Endodermal cell (in vitro differentiated cells): ENCODE measurements around the gene GOLT1A. TPM values are rescaled to one million over a fixed set of nuclear protein-coding genes. Genes with fewer than 3 reads are reported as not detected.
A peak's percentile ranks its signal among the peaks of the same experiment; 100 is the strongest.

Experiments
- DNase-seq: peaks from one replicate; pipeline ENCODE4 v3.0.0-alpha.2; 2017
- H3K27ac ChIP-seq: 2 replicates; pipeline ENCODE4 v1.5.1; 2013; ENCODE audit warnings: mild to moderate bottlenecking, low read depth, low read length, moderate library complexity
- H3K27me3 ChIP-seq: 2 replicates; pipeline ENCODE4 v1.6.1; 2013; ENCODE audit warnings: mild to moderate bottlenecking, low read length, moderate library complexity; ENCODE audit not compliant: insufficient read depth, control insufficient read depth, poor library complexity, severe bottlenecking
- H3K36me3 ChIP-seq: 2 replicates; pipeline ENCODE4 v1.7.0; 2013; ENCODE audit warnings: mild to moderate bottlenecking, low read length, moderate library complexity; ENCODE audit not compliant: control insufficient read depth, insufficient read depth
- H3K4me1 ChIP-seq: one replicate; pipeline ENCODE4 v1.7.0; 2013; ENCODE audit warnings: low read length; ENCODE audit not compliant: control insufficient read depth, insufficient read depth
- H3K4me3 ChIP-seq: 2 replicates; pipeline ENCODE4 v1.5.1; 2013; ENCODE audit warnings: mild to moderate bottlenecking, low read length, moderate library complexity
- H3K9ac ChIP-seq: 2 replicates; pipeline ENCODE4 v1.6.1; 2013; ENCODE audit warnings: mild to moderate bottlenecking, low read length, moderate library complexity; ENCODE audit not compliant: poor library complexity, severe bottlenecking; ENCODE audit errors: extremely low read depth
- H3K9me3 ChIP-seq: 2 replicates; pipeline ENCODE4 v1.6.1; 2013; ENCODE audit warnings: mild to moderate bottlenecking, low read length, moderate library complexity; ENCODE audit not compliant: control insufficient read depth
- H3K27ac Mint-ChIP-seq: 2 replicates; pipeline ENCODE4 v1.8.0; 2020; ENCODE audit warnings: mixed read lengths
- H3K27me3 Mint-ChIP-seq: 2 replicates; pipeline ENCODE4 v1.8.0; 2021; ENCODE audit warnings: mild to moderate bottlenecking, mixed read lengths; ENCODE audit not compliant: insufficient read depth
- H3K36me3 Mint-ChIP-seq: 2 replicates; pipeline ENCODE4 v1.8.0; 2020; ENCODE audit warnings: low read depth, mixed read lengths
- H3K4me1 Mint-ChIP-seq: 2 replicates; pipeline ENCODE4 v1.8.0; 2020; ENCODE audit warnings: mixed read lengths
- H3K4me3 Mint-ChIP-seq: 2 replicates; pipeline ENCODE4 v1.8.0; 2020; ENCODE audit warnings: mild to moderate bottlenecking, moderate library complexity, mixed read lengths
- H3K9me3 Mint-ChIP-seq: 2 replicates; pipeline ENCODE4 v1.8.0; 2020; ENCODE audit warnings: mild to moderate bottlenecking, mixed read lengths
- WGBS, 2 experiments: methylation state at CpG; one replicate each; pipeline versions ENCODE4 v1.1.5 to v1.1.7; 2013; ENCODE audit warnings: missing lambda C conversion rate in 2 of 2, mixed read lengths in 1 of 2; ENCODE audit not compliant: insufficient coverage in 1 of 2, insufficient read length in 1 of 2; 5-methylcytosine and 5-hydroxymethylcytosine counted together
- total RNA-seq, 2 donors: library from RNA; stranded (reverse); fragmentation: NEBNext Ultra II Directional in 1 of 2; extraction: Animal tissue kit (Norgen Biotek cat#: 25700) in 1 of 2; gene quantifications; 2 replicates in 1 of 2; 3 replicates in 1 of 2; pipeline ENCODE4 v1.2.1, GENCODE V29; 2021
- TF ChIP-seq, protein P1 (sequence below): fragments of 200-600 bp; sonication (generic); conservative IDR thresholded peaks from 2 replicates; pipeline ENCODE4 v1.5.0; 2021; ENCODE audit warnings: antibody characterized with exemption, mild to moderate bottlenecking

GOLT1A gene
- total RNA-seq, 2 donors from 2014 or later, result 1.8 to 6.2 TPM

DNA sequence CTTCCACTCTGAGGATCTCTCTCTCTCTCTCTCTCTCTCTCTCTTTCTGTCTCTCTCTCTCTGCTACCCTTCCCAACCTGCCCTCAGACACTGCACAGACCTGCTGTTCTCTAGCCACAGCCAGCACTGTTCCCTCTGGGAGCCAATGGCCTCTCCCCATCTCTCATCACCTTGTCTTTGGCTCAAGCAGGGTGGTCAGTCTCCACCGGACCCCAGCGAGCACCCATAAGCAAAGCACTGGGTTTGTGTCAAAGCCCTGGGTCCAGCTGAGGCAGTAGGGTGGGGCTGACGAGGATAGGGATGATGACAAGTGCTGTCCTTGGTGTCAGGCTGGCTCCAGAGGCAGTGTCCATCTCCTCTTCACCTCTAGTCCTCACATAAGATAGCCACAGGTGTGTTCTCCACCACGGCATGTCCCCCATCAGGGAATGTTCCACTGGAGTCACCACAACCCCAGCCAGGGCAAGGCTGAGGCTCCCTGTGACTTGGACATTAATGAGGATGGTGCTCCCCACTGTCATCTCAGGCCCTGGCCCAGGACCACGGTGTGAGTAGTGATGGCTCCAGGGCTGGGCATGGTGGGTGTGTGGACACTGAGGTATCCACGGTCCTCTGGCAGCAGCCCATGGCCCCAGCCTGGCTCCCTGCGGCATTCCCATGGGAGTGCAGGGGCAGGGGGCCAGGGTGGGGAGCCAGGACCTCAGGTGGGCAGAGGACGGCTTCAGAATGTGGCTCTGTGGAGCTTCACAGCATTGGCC lies 8.4 kb upstream of the GOLT1A start:
- Mint-ChIP-seq H3K9me3 (no peaks in the 10 kb centered on the region), H3K36me3 (peaks cover 24% of the 10 kb centered on the region), H3K4me3 (no peak overlapping the region), H3K27ac (no peak overlapping the region), H3K4me1 (peaks cover 9% of the 10 kb centered on the region), H3K27me3 (peaks cover 3% of the 10 kb centered on the region)
- Histone ChIP-seq H3K9me3 (no peaks in the 10 kb centered on the region), H3K4me3 (no peak overlapping the region), H3K9ac (no peak overlapping the region), H3K27me3 (peaks cover 4% of the 10 kb centered on the region), H3K4me1 (no peaks in the 10 kb centered on the region), H3K36me3 (no peaks in the 10 kb centered on the region), H3K27ac (no peak overlapping the region)
- 83 to 89% methylated on average over 4 to 8 of the region's 8 CpGs for WGBS, 2 experiments
- no peak for DNase-seq
- TF ChIP-seq, protein P1, sequence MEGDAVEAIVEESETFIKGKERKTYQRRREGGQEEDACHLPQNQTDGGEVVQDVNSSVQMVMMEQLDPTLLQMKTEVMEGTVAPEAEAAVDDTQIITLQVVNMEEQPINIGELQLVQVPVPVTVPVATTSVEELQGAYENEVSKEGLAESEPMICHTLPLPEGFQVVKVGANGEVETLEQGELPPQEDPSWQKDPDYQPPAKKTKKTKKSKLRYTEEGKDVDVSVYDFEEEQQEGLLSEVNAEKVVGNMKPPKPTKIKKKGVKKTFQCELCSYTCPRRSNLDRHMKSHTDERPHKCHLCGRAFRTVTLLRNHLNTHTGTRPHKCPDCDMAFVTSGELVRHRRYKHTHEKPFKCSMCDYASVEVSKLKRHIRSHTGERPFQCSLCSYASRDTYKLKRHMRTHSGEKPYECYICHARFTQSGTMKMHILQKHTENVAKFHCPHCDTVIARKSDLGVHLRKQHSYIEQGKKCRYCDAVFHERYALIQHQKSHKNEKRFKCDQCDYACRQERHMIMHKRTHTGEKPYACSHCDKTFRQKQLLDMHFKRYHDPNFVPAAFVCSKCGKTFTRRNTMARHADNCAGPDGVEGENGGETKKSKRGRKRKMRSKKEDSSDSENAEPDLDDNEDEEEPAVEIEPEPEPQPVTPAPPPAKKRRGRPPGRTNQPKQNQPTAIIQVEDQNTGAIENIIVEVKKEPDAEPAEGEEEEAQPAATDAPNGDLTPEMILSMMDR, result no peak

DNA sequence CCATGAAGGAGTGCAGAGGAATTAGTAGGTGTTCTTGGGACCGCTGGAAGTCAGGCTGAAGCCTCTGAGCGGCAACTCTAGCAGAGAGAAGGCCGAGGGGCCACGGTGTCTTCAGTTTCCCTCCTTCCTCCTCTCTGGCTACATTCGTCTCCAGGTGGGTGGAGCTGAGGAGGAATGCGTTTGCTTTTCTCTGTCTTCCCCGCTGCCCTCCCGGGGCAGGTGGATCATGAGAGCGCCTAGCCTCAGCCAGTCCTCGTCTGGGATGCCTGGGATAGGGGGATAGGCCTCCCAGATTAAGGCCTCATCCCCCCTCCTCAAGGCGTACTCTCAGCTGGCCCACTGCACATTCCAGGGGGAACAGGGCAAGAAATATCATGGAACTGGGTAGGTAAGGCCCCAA lies 7.5 kb upstream of the GOLT1A start:
- Histone ChIP-seq H3K4me1 (no peaks in the 10 kb centered on the region), H3K9ac (no peak overlapping the region), H3K4me3 (no peak overlapping the region), H3K36me3 (no peaks in the 10 kb centered on the region), H3K27ac (no peak overlapping the region), H3K9me3 (no peaks in the 10 kb centered on the region), H3K27me3 (peaks cover 4% of the 10 kb centered on the region)
- DNase-seq, result peak; percentile 65
- H3K27me3 Mint-ChIP-seq, result peaks cover 3% of the 10 kb centered on the region
- H3K4me1 Mint-ChIP-seq, result peaks cover 9% of the 10 kb centered on the region
- H3K36me3 Mint-ChIP-seq, result peaks cover 16% of the 10 kb centered on the region
- no peaks in the 10 kb centered on the region for H3K9me3 Mint-ChIP-seq
- no peak overlapping the region for H3K4me3 Mint-ChIP-seq
- 85% methylated on average over 11 of the region's 11 CpGs; no CpG with 5 or more reads in 1 of the 2 experiments for WGBS, 2 experiments
- H3K27ac Mint-ChIP-seq, result peak overlapping the region; percentile 36
- TF ChIP-seq, protein P1, result no peak

DNA sequence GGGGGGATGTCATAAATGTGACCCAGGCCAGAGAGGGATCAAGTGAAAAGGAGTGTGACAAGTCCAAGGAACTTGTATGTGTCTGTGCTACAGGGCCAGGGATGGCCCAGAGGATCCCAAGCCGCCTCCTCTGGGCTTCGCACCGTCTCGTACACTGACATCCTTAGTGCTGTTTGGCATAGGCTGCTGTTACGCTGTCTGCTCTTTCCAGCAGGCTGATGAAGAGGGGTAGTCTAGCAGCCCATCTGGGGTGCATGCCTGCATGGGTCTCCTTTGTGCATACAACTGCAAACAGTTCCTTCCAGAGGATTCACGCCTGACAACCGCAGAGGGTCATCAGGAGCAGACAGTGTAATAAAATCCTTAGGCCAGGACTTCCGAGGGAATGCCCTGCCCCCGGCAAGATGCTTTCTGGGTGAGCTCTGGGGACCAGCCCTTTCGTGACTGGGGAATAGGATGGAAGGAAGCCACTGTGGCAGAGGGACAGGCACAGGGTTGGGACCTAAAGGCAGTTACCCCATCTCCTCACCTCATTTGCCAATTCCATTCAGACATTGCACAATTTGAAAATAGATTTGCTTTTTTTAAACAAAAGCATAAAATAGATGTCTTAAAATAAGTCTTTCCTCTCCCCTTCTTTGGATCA lies 6.3 kb upstream of the GOLT1A start:
- H3K4me3 Mint-ChIP-seq, result no peak overlapping the region
- peaks cover 4% of the 10 kb centered on the region for H3K27me3 ChIP-seq
- H3K4me1 ChIP-seq, result no peaks in the 10 kb centered on the region
- H3K36me3 Mint-ChIP-seq, result peaks cover 14% of the 10 kb centered on the region
- no peak overlapping the region for H3K27ac ChIP-seq
- peaks cover 3% of the 10 kb centered on the region for H3K27me3 Mint-ChIP-seq
- no peak overlapping the region for H3K4me3 ChIP-seq
- WGBS, 2 experiments, result 91 to 93% methylated on average over 5 to 10 of the region's 10 CpGs
- TF ChIP-seq, protein P1, result no peak
- peaks cover 9% of the 10 kb centered on the region for H3K4me1 Mint-ChIP-seq
- H3K9ac ChIP-seq, result no peak overlapping the region
- no peak for DNase-seq
- no peaks in the 10 kb centered on the region for H3K9me3 Mint-ChIP-seq
- no peaks in the 10 kb centered on the region for H3K36me3 ChIP-seq
- H3K27ac Mint-ChIP-seq, result no peak overlapping the region
- H3K9me3 ChIP-seq, result no peaks in the 10 kb centered on the region
